Glutamatergic neuron (in vitro differentiated cells): Measurements from ENCODE around the gene PNLIPRP1. TPM values are rescaled to one million over a fixed set of nuclear protein-coding genes. Genes with fewer than 3 reads are reported as not detected.

ENCODE experiments used
- DNase-seq: peaks from one replicate; pipeline ENCODE4 v3.0.0; 2022
- H3K27ac Mint-ChIP-seq: one replicate; pipeline ENCODE4 v1.8.0; 2020; ENCODE audit warnings: mild to moderate bottlenecking, mixed read lengths, inconsistent platforms; ENCODE audit not compliant: unreplicated experiment
- H3K27me3 Mint-ChIP-seq: one replicate; pipeline ENCODE4 v1.8.0; 2020; ENCODE audit warnings: mild to moderate bottlenecking, moderate library complexity, mixed read lengths, inconsistent platforms; ENCODE audit not compliant: unreplicated experiment
- H3K36me3 Mint-ChIP-seq: one replicate; pipeline ENCODE4 v1.8.0; 2020; ENCODE audit warnings: mild to moderate bottlenecking, mixed read lengths, inconsistent platforms; ENCODE audit not compliant: unreplicated experiment
- H3K4me1 Mint-ChIP-seq: one replicate; pipeline ENCODE4 v1.8.0; 2020; ENCODE audit warnings: mild to moderate bottlenecking, low read depth, mixed read lengths, inconsistent platforms; ENCODE audit not compliant: unreplicated experiment
- H3K4me3 Mint-ChIP-seq: one replicate; pipeline ENCODE4 v1.8.0; 2020; ENCODE audit warnings: mild to moderate bottlenecking, mixed read lengths, inconsistent platforms; ENCODE audit not compliant: unreplicated experiment
- H3K9me3 Mint-ChIP-seq: one replicate; pipeline ENCODE4 v1.8.0; 2020; ENCODE audit warnings: mild to moderate bottlenecking, moderate library complexity, mixed read lengths, inconsistent platforms; ENCODE audit not compliant: unreplicated experiment
- long read RNA-seq: library from polyadenylated mRNA; unstranded; transcript quantifications from one replicate; pipeline ENCODE4 v2.0.0, GENCODE V29; 2020; ENCODE audit not compliant: unreplicated experiment
- total RNA-seq: library from RNA; stranded (reverse); fragmentation: NEBNext Ultra II Directional; extraction: Animal tissue kit (Norgen Biotek cat#: 25700); gene quantifications from one replicate; pipeline ENCODE4 v1.2.1, GENCODE V29; 2021; ENCODE audit not compliant: unreplicated experiment
- TF ChIP-seq, protein P1 (sequence below): fragments of 200-600 bp; sonication (generic); IDR thresholded peaks from one replicate; pipeline ENCODE4 v1.5.0; 2021; ENCODE audit not compliant: partially characterized antibody, unreplicated experiment

Gene PNLIPRP1
- not detected for total RNA-seq
- long read RNA-seq = 0 reads

DNA sequence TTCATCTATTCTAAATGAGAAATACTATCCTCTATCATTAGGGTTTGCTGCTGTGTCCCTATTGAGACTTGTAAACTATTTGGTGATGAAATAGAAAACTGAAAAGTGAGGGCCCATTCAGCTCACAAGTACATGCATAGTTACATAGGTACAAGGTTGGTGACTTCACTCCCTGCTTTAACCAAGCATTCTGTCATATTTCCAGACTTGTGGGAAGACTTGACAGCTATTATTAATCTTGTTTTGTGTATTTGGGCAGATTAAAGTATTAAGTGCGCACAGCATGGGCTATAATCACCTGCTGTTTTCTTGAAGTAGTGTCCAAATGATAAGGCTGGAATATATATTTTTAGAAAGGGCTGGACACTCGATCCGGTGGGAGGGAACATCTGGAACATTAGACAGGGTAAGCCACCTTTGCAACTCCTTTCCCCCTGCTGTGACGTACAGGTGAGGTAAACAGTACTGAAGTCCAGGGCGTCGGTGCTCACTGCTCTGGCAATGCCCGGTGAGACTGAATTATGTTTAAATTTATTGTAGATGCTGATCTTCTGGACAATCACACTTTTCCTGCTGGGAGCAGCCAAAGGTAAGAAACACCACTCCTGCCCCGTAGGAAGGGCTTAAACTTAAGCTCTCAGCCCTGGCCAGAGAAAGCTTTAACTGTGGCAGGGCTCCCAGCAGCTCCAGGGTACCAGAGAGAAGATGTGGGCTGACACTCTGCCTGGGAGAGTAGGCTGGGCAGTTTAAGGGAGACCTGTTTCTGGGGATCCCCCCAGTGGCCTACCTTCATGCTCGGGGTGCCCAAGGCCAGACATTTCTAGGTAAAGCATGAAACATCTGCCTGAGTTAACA, at the start of gene PNLIPRP1:
Gene PNLIPRP1 (plus strand): TSS at position 370 of the 855 bp plus-strand sequence. CDS start 171 bp downstream, at position 541.
- TF ChIP-seq, protein P1, sequence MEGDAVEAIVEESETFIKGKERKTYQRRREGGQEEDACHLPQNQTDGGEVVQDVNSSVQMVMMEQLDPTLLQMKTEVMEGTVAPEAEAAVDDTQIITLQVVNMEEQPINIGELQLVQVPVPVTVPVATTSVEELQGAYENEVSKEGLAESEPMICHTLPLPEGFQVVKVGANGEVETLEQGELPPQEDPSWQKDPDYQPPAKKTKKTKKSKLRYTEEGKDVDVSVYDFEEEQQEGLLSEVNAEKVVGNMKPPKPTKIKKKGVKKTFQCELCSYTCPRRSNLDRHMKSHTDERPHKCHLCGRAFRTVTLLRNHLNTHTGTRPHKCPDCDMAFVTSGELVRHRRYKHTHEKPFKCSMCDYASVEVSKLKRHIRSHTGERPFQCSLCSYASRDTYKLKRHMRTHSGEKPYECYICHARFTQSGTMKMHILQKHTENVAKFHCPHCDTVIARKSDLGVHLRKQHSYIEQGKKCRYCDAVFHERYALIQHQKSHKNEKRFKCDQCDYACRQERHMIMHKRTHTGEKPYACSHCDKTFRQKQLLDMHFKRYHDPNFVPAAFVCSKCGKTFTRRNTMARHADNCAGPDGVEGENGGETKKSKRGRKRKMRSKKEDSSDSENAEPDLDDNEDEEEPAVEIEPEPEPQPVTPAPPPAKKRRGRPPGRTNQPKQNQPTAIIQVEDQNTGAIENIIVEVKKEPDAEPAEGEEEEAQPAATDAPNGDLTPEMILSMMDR = no peak
- Mint-ChIP-seq H3K27me3 (no peaks in the 10 kb centered on the region), H3K4me1 (no peaks in the 10 kb centered on the region), H3K27ac (no peak within 1 kb of the TSS), H3K9me3 (peaks cover 2% of the 10 kb centered on the region), H3K4me3 (no peak within 1 kb of the TSS), H3K36me3 (no peaks in the 10 kb centered on the region)
- DNase-seq = no peak

DNA sequence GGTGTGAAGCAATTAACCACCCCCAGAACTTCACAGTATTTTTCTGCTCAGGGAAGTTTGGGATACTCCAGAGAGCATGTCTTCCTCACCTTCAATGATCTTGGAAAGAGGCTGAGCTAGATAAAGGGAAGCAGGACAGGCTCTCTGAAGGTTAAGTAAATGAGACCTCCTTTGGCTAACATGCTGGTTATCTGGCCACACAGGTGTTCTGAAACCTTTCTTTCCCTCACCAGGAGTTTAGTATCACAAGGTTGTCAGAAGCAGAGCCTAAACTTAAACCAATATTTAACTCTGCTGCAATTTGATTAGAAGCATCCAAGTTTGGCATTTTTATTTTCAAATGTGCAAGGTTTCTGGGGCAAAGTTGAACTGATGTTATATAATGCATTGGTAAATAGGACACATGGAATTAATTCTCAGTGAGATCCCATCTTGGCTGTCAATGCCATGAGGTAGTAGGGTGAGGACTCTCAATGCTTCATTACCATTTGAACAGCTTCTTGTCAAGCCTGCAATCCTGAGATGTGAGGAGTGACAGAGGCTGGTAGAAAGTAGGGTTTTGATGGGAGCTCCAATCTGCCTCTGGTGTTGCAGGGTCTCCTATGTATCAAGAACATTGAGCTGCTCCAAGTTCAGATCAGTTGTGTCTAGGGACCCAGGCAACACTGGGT, 48.6 kb upstream of the PNLIPRP1 start:
- TF ChIP-seq, protein P1 = no peak
- DNase-seq = no peak
- Mint-ChIP-seq H3K27me3 (peaks cover 2% of the 10 kb centered on the region), H3K27ac (no peak overlapping the region), H3K9me3 (no peaks in the 10 kb centered on the region), H3K4me1 (no peaks in the 10 kb centered on the region), H3K4me3 (no peak overlapping the region), H3K36me3 (peaks cover 11% of the 10 kb centered on the region)

DNA sequence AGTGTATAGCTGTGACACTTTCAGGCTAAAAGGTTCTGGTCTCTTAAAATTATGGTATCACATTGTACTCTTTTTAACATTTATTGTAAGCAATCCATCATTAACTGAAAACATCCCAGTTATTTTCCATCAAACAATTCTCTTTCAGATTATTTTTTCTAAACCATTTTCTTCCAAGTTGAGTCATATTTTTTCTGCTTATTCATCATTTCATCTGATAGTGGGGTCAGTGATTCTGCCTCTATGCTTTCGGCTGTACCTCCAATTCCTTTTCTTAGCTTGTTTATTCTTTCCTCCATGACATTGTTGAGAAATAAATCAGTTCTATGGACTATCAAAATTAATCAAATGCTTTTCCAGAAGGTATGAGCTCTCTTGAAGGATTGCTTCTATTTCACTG, 45.6 kb upstream of the PNLIPRP1 start:
- Mint-ChIP-seq H3K27me3 (no peaks in the 10 kb centered on the region), H3K4me3 (no peak overlapping the region), H3K9me3 (no peaks in the 10 kb centered on the region), H3K4me1 (no peaks in the 10 kb centered on the region), H3K36me3 (peaks cover 1% of the 10 kb centered on the region), H3K27ac (no peak overlapping the region)
- no peak for DNase-seq
- TF ChIP-seq, protein P1 = no peak

DNA sequence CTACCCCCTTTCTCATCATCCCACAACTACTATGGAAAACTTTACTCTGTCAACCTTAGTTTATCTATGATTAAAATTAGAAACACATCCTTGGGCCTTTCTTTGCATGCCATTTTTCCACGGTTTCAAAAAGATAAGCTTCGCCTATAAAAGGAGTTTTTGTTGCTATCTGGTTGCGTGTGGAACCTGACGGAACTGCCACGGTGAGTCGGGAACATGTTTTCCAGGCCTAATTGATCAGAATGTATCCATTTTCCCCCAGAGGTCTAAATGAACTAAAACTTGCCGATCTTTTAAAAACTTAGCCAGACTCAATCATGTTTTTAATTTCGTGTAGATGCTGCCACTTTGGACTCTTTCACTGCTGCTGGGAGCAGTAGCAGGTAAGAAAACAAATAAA, 45.0 kb upstream of the PNLIPRP1 start, which contains the start of gene PNLIP:
Gene PNLIP (plus strand): TSS at position 176 of the 400 bp plus-strand sequence. CDS start 162 bp downstream, at position 338.
- Mint-ChIP-seq H3K36me3 (no peaks in the 10 kb centered on the region), H3K9me3 (no peaks in the 10 kb centered on the region), H3K4me1 (no peaks in the 10 kb centered on the region), H3K27me3 (no peaks in the 10 kb centered on the region), H3K4me3 (no peak within 1 kb of the TSS), H3K27ac (no peak within 1 kb of the TSS)
- TF ChIP-seq, protein P1 = no peak
- no peak for DNase-seq

DNA sequence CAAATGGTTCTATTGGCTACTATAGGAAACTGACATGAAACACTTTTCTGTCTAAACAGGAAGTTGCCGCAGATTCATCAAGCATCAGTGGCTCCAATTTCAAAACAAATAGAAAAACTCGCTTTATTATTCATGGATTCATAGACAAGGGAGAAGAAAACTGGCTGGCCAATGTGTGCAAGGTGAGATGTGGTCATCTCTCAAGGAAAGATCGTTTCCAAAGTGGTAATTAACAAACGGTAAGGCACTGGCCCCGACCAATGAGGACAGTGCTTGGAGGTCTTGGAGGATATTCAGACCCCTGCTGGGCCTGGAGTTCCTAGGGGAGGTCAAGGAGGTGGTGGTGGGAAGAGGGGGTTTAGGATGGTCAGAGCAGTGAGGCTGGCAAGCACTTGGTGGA, 42.5 kb upstream of the PNLIPRP1 start:
- Mint-ChIP-seq H3K36me3 (no peaks in the 10 kb centered on the region), H3K4me1 (no peaks in the 10 kb centered on the region), H3K27ac (no peak overlapping the region), H3K27me3 (no peaks in the 10 kb centered on the region), H3K9me3 (no peaks in the 10 kb centered on the region), H3K4me3 (no peak overlapping the region)
- TF ChIP-seq, protein P1 = no peak
- DNase-seq = no peak
